HG02759 (cell line): Measurements from ENCODE around the gene CBLN3.

Experiments used
- ATAC-seq: cut with Tn5 transposase; IDR thresholded peaks from one replicate; pipeline ENCODE4 v1.9.1; 2021; ENCODE audit warnings: mild to moderate bottlenecking, moderate library complexity; ENCODE audit not compliant: unreplicated experiment

Gene CBLN3

GRCh38 chr14:24426912-24427536 lies 2.4 kb downstream of the CBLN3 start:
- no peak for ATAC-seq

- no peak for ATAC-seq
Observed at GRCh38 chr14:24426150-24426911, 3.1 kb downstream of the CBLN3 start.

- no peak for ATAC-seq
Observed at GRCh38 chr14:24425704-24426103, 3.8 kb downstream of the CBLN3 start.

DNA sequence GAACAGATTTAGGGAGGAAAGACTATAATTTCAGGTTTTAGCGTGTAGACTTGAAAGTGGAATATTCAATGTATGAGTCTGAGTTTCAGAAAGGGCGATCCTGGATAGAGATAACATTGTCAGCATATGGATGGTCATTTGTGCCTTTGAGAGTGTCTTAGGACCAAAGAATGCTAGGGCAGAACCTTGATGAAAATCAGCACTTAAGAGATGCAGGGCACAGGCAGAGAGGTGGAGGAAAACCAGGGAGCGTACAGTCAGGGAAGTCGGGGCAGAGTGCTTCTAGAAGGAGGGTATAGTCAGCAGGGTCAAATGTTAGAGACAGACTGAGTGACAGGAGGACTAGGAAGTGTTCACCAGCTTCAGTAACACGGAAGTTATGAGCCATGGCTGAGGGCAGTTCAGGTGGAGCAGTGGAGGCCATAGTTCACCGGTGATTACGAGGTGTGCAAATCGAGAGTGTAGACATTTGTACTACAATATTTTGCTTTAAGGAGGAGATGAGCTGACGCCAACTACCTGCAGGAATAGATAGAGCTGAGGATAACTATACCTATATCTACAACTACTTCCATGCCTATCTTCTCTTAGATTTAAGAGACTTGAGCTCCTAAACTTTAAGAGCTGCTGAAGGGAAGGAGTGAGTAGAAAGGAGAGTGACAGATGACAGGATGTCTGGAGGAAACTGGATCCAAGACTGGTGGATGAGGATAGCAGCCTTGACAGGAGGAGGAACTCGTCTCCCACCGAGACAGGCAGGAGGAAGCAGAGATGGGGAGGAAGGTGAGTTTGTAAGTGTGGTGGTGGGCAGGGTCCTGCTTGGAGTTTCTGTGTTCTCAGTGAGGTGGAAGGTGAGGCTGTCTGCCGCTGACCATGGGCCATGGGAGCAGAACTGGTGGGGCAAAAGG lies 6.5 kb downstream of the CBLN3 start:
- no peak for ATAC-seq

DNA sequence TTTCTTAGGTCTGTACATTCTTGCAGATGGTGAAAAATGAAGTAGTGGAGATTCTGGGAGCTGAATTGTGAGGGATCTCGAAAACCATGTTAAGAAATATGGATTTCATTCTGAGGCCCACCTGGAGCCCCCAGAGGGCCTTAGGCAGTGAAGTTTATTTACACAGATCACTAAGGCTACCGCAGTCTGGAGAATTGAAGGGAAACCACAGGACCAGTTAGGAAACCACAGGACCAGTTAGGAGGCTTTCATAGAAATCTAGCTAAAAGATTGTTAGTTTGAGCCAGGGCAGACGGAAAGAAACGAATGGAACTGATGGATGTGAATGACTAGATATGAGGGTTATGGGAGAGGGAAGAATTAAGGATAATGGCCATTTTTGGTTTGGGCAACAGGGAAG lies 7.2 kb downstream of the CBLN3 start:
- no peak for ATAC-seq

DNA sequence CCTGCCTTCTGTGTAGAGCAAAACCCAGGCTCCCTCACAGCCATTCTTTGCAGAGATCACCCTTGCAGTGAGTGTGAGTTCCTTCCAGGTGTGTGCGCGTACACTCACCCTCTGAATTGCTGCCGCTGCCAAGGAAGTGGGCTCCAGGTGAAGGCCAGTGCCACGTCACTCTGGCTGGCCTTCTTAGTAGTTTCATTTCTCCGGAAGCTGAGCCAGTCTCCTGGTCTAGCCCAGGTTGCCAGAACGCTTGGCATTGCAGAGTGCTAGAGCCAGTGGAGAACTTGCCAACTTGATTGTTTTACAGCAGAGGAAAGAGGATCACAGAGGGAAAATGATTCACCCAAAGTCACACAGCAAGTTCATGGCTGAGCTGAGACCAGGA lies 11.0 kb downstream of the CBLN3 start:
- no peak for ATAC-seq

GRCh38 chr14:24417832-24418491 lies 11.5 kb downstream of the CBLN3 start:
- no peak for ATAC-seq

- no peak for ATAC-seq
Observed at GRCh38 chr14:24416932-24417619, 12.4 kb downstream of the CBLN3 start.

DNA sequence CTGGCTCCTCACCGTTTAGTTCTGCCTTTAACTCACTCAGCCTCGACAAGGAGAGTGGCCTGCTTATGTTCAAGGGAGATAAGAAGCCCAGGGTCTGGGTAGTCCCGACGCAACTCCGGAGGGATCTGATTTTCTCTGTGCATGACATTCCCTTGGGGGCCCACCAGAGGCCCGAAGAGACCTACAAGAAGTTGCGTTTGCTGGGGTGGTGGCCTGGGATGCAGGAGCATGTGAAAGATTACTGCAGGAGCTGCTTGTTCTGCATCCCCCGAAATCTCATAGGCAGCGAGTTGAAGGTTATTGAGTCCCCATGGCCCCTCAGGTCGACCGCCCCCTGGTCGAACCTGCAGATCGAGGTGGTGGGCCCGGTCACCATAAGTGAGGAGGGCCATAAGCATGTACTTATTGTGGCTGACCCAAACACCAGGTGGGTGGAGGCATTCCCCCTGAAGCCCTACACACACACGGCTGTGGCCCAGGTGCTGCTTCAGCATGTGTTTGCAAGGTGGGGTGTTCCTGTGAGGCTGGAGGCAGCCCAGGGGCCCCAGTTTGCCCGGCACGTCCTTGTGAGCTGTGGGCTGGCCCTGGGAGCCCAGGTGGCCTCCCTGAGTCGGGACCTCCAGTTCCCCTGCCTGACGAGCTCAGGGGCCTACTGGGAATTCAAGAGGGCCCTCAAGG lies 13.1 kb downstream of the CBLN3 start:
- no peak for ATAC-seq

DNA sequence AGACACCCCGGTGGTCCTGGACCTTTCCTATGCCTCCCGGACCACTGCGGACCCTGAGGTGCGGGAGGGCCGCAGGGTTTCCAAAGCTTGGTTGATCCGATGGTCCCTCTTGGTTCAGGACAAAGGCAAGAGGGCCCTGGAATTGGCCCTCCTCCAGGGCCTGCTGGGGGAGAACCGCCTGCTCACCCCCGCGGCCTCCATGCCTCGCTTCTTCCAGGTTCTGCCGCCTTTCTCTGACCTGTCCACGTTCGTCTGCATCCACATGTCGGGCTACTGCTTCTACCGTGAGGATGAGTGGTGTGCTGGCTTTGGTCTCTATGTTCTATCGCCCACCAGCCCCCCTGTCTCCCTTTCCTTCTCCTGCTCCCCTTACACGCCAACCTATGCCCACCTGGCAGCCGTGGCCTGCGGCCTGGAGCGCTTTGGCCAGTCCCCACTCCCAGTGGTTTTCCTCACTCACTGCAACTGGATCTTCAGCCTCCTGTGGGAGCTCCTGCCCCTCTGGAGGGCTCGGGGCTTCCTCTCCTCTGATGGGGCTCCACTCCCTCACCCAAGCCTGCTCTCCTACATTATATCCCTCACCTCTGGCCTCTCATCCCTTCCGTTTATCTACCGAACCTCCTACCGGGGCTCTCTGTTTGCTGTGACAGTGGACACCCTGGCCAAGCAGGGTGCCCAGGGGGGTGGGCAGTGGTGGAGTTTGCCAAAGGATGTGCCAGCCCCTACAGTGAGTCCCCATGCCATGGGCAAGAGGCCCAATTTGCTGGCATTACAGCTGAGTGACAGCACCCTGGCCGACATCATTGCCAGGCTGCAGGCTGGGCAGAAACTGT lies 13.8 kb downstream of the CBLN3 start:
- no peak for ATAC-seq

GRCh38 chr14:24414732-24415420 lies 14.6 kb downstream of the CBLN3 start:
- ATAC-seq, result no peak

GRCh38 chr14:24414077-24414476 lies 15.4 kb downstream of the CBLN3 start:
- ATAC-seq, result no peak

DNA sequence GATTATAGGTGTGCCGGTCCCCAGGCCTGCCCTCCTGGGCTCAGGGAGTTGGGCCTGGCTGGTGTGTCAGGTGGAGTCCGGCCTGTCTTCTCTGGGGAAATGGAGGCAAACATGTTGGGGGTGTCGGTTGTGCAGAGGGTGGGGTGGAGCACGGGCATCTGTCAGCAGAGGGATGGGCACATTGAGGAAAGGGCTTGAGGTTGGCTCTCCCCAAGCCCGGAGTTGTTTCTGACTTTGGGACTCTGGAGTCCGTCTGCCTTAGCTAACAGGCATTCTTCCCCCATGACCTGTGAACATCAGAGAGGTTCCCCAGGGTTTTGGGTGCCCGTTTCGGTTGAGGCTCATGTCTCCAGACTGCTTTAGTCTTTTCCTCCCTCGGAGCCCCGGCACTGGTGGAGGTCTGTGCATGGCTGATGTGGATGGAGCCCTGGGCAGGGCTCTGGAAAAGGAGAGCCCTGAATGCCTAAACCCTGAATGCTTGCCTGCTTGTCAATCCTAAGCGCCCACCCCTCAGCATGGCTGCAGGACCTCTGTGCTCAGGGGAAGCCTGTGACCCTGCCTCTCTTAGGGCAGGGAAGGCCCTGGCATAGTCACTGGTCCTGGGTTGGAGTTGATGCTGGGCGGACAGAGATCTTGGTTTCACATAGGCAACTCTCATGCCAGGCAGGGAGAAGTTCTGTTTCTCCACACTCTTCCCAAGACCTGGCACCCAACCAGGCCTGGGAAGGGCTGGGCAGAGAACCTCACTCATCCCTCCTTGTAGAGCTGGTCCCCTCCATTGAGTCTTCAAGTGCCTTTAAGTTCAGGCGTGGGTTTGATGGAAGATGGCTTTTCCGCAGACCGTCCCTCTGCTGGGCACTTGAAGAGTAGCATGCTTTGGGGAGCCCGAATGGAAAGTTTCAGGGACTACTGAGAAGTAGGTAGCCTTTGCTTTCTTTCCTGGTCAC lies 17.8 kb downstream of the CBLN3 start:
- no peak for ATAC-seq

DNA sequence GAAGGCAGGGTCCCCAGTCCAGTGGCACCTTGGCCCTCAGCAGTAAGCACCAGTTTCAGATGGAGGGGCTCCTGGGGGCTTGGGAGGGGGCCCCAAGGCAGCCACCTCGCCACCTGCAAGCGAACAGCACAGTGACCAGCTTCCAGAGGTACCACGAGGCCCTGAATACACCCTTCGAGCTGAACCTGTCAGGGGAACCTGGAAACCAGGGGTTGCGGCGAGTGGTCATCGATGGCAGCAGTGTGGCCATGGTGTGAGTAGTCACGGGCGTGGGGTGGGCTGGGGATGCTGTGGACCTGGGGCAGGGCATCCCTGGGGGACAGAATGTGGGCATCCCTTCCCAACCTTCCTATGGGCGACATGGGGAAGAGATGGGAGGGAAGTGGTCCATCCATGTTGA lies 19.5 kb downstream of the CBLN3 start:
- no peak for ATAC-seq

DNA sequence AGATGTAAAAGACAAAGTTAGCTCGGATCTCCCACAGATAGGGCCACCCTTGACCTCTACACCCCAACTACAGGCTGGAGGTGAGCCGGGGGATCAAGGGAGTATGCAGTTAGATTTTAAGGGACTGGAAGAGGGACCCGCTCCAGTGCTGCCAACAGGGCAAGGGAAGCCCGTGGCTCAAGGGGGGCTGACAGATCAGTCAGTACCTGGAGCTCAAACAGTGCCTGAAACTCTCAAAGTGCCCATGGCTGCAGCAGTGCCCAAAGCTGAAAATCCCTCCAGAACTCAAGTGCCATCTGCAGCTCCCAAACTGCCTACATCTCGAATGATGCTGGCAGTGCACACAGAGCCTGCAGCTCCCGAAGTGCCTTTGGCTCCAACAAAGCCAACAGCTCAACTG lies 20.3 kb downstream of the CBLN3 start:
- no peak for ATAC-seq

DNA sequence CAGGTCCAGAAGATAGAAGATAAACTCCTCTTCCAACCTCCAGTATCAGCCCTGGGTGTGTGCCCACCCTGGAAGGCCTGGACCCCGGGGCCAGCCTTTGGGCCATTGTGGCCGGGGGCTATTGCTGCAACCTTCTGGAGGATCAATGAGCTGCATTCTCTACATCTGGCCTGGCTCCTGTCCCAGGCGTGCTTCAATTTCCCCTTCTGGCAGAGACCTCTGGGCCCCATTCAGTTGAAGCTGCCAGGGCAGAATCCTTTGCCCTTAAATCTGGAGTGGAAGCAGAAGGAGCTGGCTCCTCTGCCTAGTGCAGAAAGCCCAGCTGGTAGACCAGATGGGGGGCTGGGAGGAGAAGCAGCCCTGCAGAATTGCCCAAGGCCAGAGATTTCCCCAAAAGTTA lies 20.7 kb downstream of the CBLN3 start:
- no peak for ATAC-seq

- ATAC-seq, result no peak
Observed at GRCh38 chr14:24407608-24408325, 21.7 kb downstream of the CBLN3 start.
